Esophagus (tissue), 2 donors: ENCODE data around the gene LENG8. TPM values are rescaled to one million over a fixed set of nuclear protein-coding genes. Genes with fewer than 3 reads are reported as not detected.
"Not testable (repeated sequence)": the region's sequence is repeated elsewhere in the genome, so short reads cannot be mapped to it uniquely, and the experiment has no call there.

Experiments
- H3K27ac ChIP-seq, 2 donors: one replicate each; pipeline ENCODE4 v1.5.1; 2013; ENCODE audit warnings: low read depth in 2 of 2, mild to moderate bottlenecking in 2 of 2, inconsistent platforms in 1 of 2, low read length in 1 of 2, moderate library complexity in 1 of 2
- H3K27me3 ChIP-seq, 2 donors: one replicate each; pipeline ENCODE4 v1.6.1; 2013; ENCODE audit warnings: low read length in 2 of 2, control low read depth in 1 of 2, mild to moderate bottlenecking in 1 of 2; ENCODE audit not compliant: insufficient read depth in 2 of 2, control insufficient read depth in 1 of 2
- H3K36me3 ChIP-seq, 2 donors: one replicate each; pipeline ENCODE4 v1.6.1; 2013; ENCODE audit warnings: low read length in 1 of 2; ENCODE audit not compliant: control insufficient read depth in 2 of 2, insufficient read depth in 2 of 2
- H3K4me1 ChIP-seq, 2 donors: one replicate each; pipeline ENCODE4 v1.6.1; 2013; ENCODE audit warnings: low read length in 1 of 2; ENCODE audit not compliant: control insufficient read depth in 2 of 2, insufficient read depth in 2 of 2
- H3K4me3 ChIP-seq, 2 donors: one replicate each; pipeline ENCODE4 v1.5.1; 2013; ENCODE audit warnings: low read length in 2 of 2, mild to moderate bottlenecking in 2 of 2, low read depth in 1 of 2, moderate library complexity in 1 of 2
- H3K9me3 ChIP-seq, 2 donors: one replicate each; pipeline ENCODE4 v1.6.1; 2013; ENCODE audit warnings: mild to moderate bottlenecking in 2 of 2, low read depth in 1 of 2, low read length in 1 of 2, moderate library complexity in 1 of 2; ENCODE audit not compliant: control insufficient read depth in 2 of 2, insufficient read depth in 1 of 2
- WGBS, 2 donors: extraction: QIAGEN DNeasy Blood & Tissue Kit; methylation state at CpG; one replicate each; pipeline ENCODE4 v1.1.7; 2013; 5-methylcytosine and 5-hydroxymethylcytosine counted together
- polyA plus RNA-seq, 2 donors: library from polyadenylated mRNA; stranded (reverse); fragments of 200-250 nt; gene quantifications; one replicate each; pipeline ENCODE4 v1.2.3, GENCODE V29; 2013
- donor health status: healthy with polysubstance abuse.
- donor health status: Bipolar disorder and iron deficiency.

The LENG8 gene
- polyA plus RNA-seq, 2 donors = 55.3 to 137 TPM

GRCh38 chr19:54507038-54507717 is 58.2 kb downstream of the LENG8 start:
- H3K4me3 ChIP-seq, H3K9me3 ChIP-seq, H3K27ac ChIP-seq, H3K36me3 ChIP-seq, H3K4me1 ChIP-seq, H3K27me3 ChIP-seq: not testable (repeated sequence)
- WGBS, 2 donors = 62 to 66% methylated on average over 8 to 11 of the region's 15 CpGs

- 51 to 65% methylated on average over 12 of the region's 12 CpGs for WGBS, 2 donors
- Histone ChIP-seq H3K27ac (no peak overlapping the region), H3K4me3 (no peak overlapping the region), H3K36me3 (no peaks in the 10 kb centered on the region), H3K9me3 (no peaks in the 10 kb centered on the region), H3K27me3 (no peaks in the 10 kb centered on the region), H3K4me1 (no peaks in the 10 kb centered on the region)
These were observed 58.8 kb downstream of the LENG8 start for GRCh38 chr19:54507824-54508223.

- 58 to 77% methylated on average over 2 of the region's 3 CpGs for WGBS, 2 donors
- not testable (repeated sequence) for H3K9me3 ChIP-seq, H3K4me1 ChIP-seq, H3K4me3 ChIP-seq, H3K27me3 ChIP-seq, H3K36me3 ChIP-seq, H3K27ac ChIP-seq
These were observed 59.5 kb downstream of the LENG8 start for GRCh38 chr19:54508487-54508886.

GRCh38 chr19:54509200-54509940 is 60.4 kb downstream of the LENG8 start:
- WGBS, 2 donors = 61 to 69% methylated on average over 8 to 9 of the region's 21 CpGs
- H3K27me3 ChIP-seq, H3K9me3 ChIP-seq, H3K4me1 ChIP-seq, H3K36me3 ChIP-seq, H3K4me3 ChIP-seq, H3K27ac ChIP-seq: not testable (repeated sequence)

Other genes starting within 250 kb of the LENG8 start
- gene RPS9, start 248.3 kb upstream of the LENG8 start, polyA plus RNA-seq = 1,000 to 10,000 TPM; 2,177 to 3,000 TPM
- gene LILRB3, start 226.2 kb upstream of the LENG8 start, polyA plus RNA-seq = under 1 TPM; 0.63 to 0.75 TPM
- gene LILRA6, start 206.4 kb upstream of the LENG8 start, polyA plus RNA-seq = under 1 TPM; 0.08 to 0.26 TPM
- under 1 TPM; 0.63 to 0.92 TPM for gene LILRB5, start 191.9 kb upstream of the LENG8 start, polyA plus RNA-seq
- under 1 TPM; 0.39 to 0.67 TPM for gene LILRB2, start 168.1 kb upstream of the LENG8 start, polyA plus RNA-seq
- under 1 TPM; 0.12 to 0.34 TPM for gene LILRA5, start 136.0 kb upstream of the LENG8 start, polyA plus RNA-seq
- under 1 TPM in 1 of 2 donors, not detected in 1; 0.06 TPM for gene LILRA4, start 110.0 kb upstream of the LENG8 start, polyA plus RNA-seq
- gene LAIR1, start 84.3 kb upstream of the LENG8 start, polyA plus RNA-seq = 1 to 10 TPM; 1.9 to 2.0 TPM
- 1 to 10 TPM in 1 of 2 donors, under 1 TPM in 1; 0.82 to 3.7 TPM for gene TTYH1, start 33.7 kb upstream of the LENG8 start, polyA plus RNA-seq
- gene LENG9, start 14.6 kb downstream of the LENG8 start, polyA plus RNA-seq = 1 to 10 TPM; 4.4 to 5.8 TPM
- gene CDC42EP5, start 24.1 kb downstream of the LENG8 start, polyA plus RNA-seq = 10 to 100 TPM in 1 of 2 donors, 1 to 10 TPM in 1; 7.0 to 13.1 TPM
- under 1 TPM in 1 of 2 donors, not detected in 1; 0.08 TPM for gene LAIR2, start 53.6 kb downstream of the LENG8 start, polyA plus RNA-seq
- gene LILRA2, start 124.6 kb downstream of the LENG8 start, polyA plus RNA-seq = under 1 TPM; 0.53 to 0.55 TPM
- under 1 TPM; 0.08 to 0.21 TPM for gene LILRA1, start 144.4 kb downstream of the LENG8 start, polyA plus RNA-seq
- gene LILRB1, start 181.3 kb downstream of the LENG8 start, polyA plus RNA-seq = under 1 TPM; 0.46 to 0.55 TPM
- gene LILRB4, start 213.8 kb downstream of the LENG8 start, polyA plus RNA-seq = under 1 TPM; 0.35 to 0.58 TPM